Smooth muscle cell (in vitro differentiated cells): ENCODE results near the gene CCDC183. TPM values are rescaled to one million over a fixed set of nuclear protein-coding genes. Genes with fewer than 3 reads are reported as not detected.

Experiments
- DNase-seq: peaks from one replicate; lab custom pipeline; 2025; ENCODE audit not compliant: unreplicated experiment; lab: John Stamatoyannopoulos, UW
- H2AFZ ChIP-seq: fragments of 200-600 bp; sonication (generic); 2 replicates; pipeline ENCODE4 v1.6.0; 2016; ENCODE audit warnings: antibody characterized with exemption, low read depth, mild to moderate bottlenecking
- H3F3A ChIP-seq: fragments of 200-600 bp; sonication (generic); 2 replicates; pipeline ENCODE4 v1.6.0; 2017; ENCODE audit warnings: antibody characterized with exemption, low read depth
- H3K27ac ChIP-seq: fragments of 200-600 bp; sonication (generic); 2 replicates; pipeline ENCODE4 v1.5.1; 2016; ENCODE audit warnings: low read depth, mild to moderate bottlenecking
- H3K27me3 ChIP-seq: fragments of 200-600 bp; sonication (generic); 2 replicates; pipeline ENCODE4 v1.6.1; 2016; ENCODE audit warnings: low read depth, mild to moderate bottlenecking
- H3K36me3 ChIP-seq: fragments of 200-600 bp; sonication (generic); 2 replicates; pipeline ENCODE4 v1.5.1; 2016; ENCODE audit warnings: low read depth
- H3K4me1 ChIP-seq: fragments of 200-600 bp; sonication (generic); 2 replicates; pipeline ENCODE4 v1.5.1; 2016; ENCODE audit warnings: low read depth
- H3K4me2 ChIP-seq: fragments of 200-600 bp; sonication (generic); 2 replicates; pipeline ENCODE4 v1.6.0; 2016; ENCODE audit warnings: mild to moderate bottlenecking
- H3K4me3 ChIP-seq: fragments of 200-600 bp; sonication (generic); 2 replicates; pipeline ENCODE4 v1.5.1; 2016; ENCODE audit warnings: mild to moderate bottlenecking
- H3K79me2 ChIP-seq: fragments of 200-600 bp; sonication (generic); 2 replicates; pipeline ENCODE4 v1.6.0; 2016; ENCODE audit warnings: low read depth, mild to moderate bottlenecking
- H3K9ac ChIP-seq: fragments of 200-600 bp; sonication (generic); 2 replicates; pipeline ENCODE4 v1.6.0; 2016; ENCODE audit warnings: low read depth
- H3K9me3 ChIP-seq: fragments of 200-600 bp; sonication (generic); replicated peaks from 2 replicates; pipeline ENCODE4 v1.5.1; 2016; ENCODE audit warnings: low read depth
- H4K20me1 ChIP-seq: fragments of 200-600 bp; sonication (generic); 2 replicates; pipeline ENCODE4 v1.6.0; 2016; ENCODE audit warnings: low read depth
- WGBS: methylation state at CpG from one replicate; pipeline ENCODE4 v1.1.7; 2016; ENCODE audit warnings: low lambda C conversion rate; 5-methylcytosine and 5-hydroxymethylcytosine counted together
- polyA plus RNA-seq: library from polyadenylated mRNA; unstranded; fragments of >200 nt; fragmentation: Nextera tagmentation; extraction: Ambion mirVana; gene quantifications from 2 replicates; pipeline ENCODE4 v1.2.1, GENCODE V29; 2016
- total RNA-seq: library from RNA; depleted of rRNA; stranded (reverse); fragments of >200 nt; gene quantifications from 2 replicates; pipeline ENCODE4 v1.2.3, GENCODE V29; 2014
- TF ChIP-seq, protein P1 (sequence below): fragments of 200-600 bp; sonication (generic); IDR thresholded peaks from 2 replicates; pipeline ENCODE4 v1.5.1; 2017; ENCODE audit warnings: borderline replicate concordance, mild to moderate bottlenecking, antibody characterized with exemption; ENCODE audit not compliant: insufficient read depth, poor library complexity, severe bottlenecking

Gene CCDC183
- total and polyA plus RNA-seq, 2 experiments from 2014 or later = 2.0 to 3.7 TPM

DNA sequence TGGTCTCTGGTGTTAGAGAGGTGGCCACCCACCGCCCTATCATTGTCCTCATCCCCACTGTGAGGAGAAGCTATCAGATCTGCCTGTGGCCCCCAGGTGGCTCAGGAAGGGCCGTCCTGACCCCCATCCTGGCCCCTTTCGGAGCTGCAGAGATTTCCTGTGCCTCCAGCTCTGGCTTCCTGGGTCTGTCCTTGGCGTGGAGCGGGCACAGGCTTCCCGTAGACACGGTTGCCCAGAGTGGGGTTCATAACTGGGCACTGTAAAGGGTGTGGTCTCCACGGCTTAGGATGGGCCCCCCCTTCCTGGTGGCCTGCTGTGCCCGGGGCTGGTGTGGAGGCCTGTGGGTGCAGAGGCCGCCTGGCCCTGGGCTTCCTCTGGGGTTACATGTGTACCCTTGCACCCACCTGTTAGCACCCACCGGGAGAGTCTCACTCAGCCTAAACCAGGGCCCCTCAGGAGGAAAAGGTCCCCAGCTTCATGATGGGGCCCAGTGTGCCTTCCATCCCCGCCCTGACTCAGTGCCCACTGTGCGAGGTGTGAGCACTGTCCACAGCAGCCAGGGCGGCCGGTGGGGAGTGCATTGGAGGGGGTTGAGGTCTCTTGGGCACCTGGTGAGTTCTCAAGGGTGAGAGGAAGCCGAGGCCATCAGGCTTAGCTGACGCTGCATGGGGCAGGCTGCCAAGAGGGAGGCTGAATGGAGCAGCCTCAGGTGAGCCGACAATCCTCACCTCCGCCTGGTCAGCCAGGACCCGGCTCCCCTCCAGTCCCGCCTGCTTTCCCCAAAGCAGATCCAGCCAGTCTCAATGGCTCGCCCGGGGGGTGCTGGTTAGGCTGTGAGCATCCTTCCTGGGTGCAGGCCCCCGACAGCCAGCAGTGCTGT is 30.8 kb downstream of the CCDC183 start:
- no peak overlapping the region for H3K4me2 ChIP-seq
- TF ChIP-seq, protein P1, sequence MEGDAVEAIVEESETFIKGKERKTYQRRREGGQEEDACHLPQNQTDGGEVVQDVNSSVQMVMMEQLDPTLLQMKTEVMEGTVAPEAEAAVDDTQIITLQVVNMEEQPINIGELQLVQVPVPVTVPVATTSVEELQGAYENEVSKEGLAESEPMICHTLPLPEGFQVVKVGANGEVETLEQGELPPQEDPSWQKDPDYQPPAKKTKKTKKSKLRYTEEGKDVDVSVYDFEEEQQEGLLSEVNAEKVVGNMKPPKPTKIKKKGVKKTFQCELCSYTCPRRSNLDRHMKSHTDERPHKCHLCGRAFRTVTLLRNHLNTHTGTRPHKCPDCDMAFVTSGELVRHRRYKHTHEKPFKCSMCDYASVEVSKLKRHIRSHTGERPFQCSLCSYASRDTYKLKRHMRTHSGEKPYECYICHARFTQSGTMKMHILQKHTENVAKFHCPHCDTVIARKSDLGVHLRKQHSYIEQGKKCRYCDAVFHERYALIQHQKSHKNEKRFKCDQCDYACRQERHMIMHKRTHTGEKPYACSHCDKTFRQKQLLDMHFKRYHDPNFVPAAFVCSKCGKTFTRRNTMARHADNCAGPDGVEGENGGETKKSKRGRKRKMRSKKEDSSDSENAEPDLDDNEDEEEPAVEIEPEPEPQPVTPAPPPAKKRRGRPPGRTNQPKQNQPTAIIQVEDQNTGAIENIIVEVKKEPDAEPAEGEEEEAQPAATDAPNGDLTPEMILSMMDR = no peak
- DNase-seq = no peak
- H3K27me3 ChIP-seq = no peaks in the 10 kb centered on the region
- no peak overlapping the region for H3K27ac ChIP-seq
- 98% methylated on average over 24 of the region's 24 CpGs for WGBS
- peaks cover 8% of the 10 kb centered on the region for H3K79me2 ChIP-seq
- H3K4me3 ChIP-seq = no peak overlapping the region
- no peak overlapping the region for H3K9ac ChIP-seq
- no peaks in the 10 kb centered on the region for H3F3A ChIP-seq
- no peak overlapping the region for H2AFZ ChIP-seq
- H3K4me1 ChIP-seq = no peaks in the 10 kb centered on the region
- H4K20me1 ChIP-seq = peaks cover 45% of the 10 kb centered on the region
- H3K36me3 ChIP-seq = no peaks in the 10 kb centered on the region
- H3K9me3 ChIP-seq = no peaks in the 10 kb centered on the region

DNA sequence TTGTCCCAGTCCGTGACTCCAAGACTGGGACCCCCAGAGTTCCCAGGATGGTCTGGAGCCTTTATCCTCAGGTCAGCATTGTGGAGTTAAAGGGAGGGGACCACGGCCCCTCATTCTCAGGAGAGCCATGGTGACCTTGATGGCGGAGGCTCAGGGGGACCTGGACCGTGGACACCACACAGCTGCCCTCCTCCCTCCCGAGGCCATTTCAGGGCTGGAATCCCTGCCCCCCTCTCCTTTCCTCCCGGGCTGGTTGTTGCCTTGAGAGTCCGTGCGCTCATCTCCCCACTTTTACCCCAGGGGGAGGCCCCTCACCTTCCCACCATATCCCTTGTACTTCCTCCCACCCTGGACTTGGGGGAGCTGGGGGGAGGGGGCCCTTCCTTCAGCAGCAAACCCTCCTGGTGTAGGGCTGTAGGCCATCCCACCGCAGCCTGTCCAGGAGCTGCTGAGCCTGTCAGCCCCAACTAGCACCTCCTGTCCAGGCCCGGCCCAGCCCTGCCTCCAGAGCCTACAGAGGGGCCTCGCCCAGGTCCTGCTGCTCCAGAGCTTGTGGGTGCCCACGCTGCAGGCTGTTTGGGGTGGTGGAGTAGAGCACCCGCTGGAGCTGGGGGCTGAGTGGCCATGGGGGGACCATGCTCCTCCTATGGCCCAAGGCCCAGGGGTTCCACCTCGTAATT is 31.8 kb downstream of the CCDC183 start:
- Histone ChIP-seq H3K4me3 (no peak overlapping the region), H3K4me2 (no peak overlapping the region), H3K79me2 (no peaks in the 10 kb centered on the region), H3K27me3 (no peaks in the 10 kb centered on the region), H3K9me3 (no peaks in the 10 kb centered on the region), H3F3A (no peaks in the 10 kb centered on the region), H4K20me1 (peaks cover 36% of the 10 kb centered on the region), H3K4me1 (no peaks in the 10 kb centered on the region), H3K9ac (no peak overlapping the region), H2AFZ (no peak overlapping the region), H3K36me3 (no peaks in the 10 kb centered on the region), H3K27ac (no peak overlapping the region)
- TF ChIP-seq, protein P1 = no peak
- no peak for DNase-seq
- 94% methylated on average over 13 of the region's 14 CpGs for WGBS

DNA sequence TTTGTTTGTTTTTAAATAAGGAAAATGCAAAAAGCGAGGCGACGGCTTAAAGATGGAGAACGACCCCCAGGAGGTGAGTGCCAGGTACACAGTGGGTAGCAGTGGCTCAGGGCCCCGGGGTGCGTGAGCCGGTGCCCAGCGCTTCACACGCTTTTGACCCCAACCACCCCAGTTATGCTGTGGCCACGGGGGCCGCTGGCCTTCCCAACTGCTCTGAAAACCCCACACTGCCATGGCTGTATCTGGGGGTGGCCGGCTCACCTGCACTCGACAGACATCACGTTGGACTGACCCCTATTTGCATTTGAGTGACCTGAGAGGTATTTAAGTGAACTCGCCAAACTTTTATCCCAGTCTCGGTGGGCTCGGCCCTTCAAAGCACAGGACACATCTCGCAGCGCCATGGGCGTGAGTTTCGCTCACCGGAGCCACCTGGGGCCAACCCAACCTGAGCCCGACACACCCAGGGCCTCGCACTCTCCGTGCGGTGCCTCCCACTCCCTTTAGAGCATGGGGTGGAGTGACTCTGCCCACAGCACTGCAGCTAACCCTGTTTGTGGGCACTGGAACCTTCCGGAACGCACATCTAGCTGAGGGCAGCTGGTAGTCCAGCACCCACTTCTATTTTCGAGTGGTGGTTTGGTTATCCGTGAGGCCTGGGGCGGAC is 32.5 kb downstream of the CCDC183 start:
- Histone ChIP-seq H4K20me1 (peaks cover 29% of the 10 kb centered on the region), H3K4me2 (no peak overlapping the region), H3K36me3 (no peaks in the 10 kb centered on the region), H3F3A (no peaks in the 10 kb centered on the region), H3K9me3 (no peaks in the 10 kb centered on the region), H2AFZ (no peak overlapping the region), H3K79me2 (no peaks in the 10 kb centered on the region), H3K4me1 (no peaks in the 10 kb centered on the region), H3K27ac (no peak overlapping the region), H3K27me3 (no peaks in the 10 kb centered on the region), H3K9ac (no peak overlapping the region), H3K4me3 (no peak overlapping the region)
- whole genome bisulfite sequencing = 97% methylated on average over 31 of the region's 31 CpGs
- no peak for DNase-seq
- TF ChIP-seq, protein P1 = no peak
